WTC11 (cell line): ENCODE results near the gene CAB39. TPM values are rescaled to one million over a fixed set of nuclear protein-coding genes. Genes with fewer than 3 reads are reported as not detected.
A peak's percentile ranks its signal among the peaks of the same experiment; 100 is the strongest.

Experiments used
- ATAC-seq: fragments of 200-7000 bp; cut with Tn5 transposase; 2 replicates; pipeline ENCODE4 v1.10.0; 2021; ENCODE audit warnings: mild to moderate bottlenecking, moderate library complexity
- CTCF ChIA-PET: fragments of 300-600 bp; sonication (Branson Sonifier 250); formaldehyde crosslinking; loops from one replicate; lab custom pipeline; 2021; ENCODE audit warnings: antibody characterized with exemption; lab: Charles Lee
- POLR2A ChIA-PET: fragments of 350-600 bp; sonication (Branson Sonifier 250); formaldehyde crosslinking; loops from one replicate; lab custom pipeline; 2021; ENCODE audit warnings: antibody characterized with exemption; lab: Charles Lee
- DNase-seq: peaks from one replicate; pipeline ENCODE4 v3.0.0; 2021; ENCODE audit warnings: low spot score
- H3K27ac Mint-ChIP-seq: 2 replicates; pipeline ENCODE4 v1.8.0; 2021; ENCODE audit warnings: mixed read lengths
- H3K27me3 Mint-ChIP-seq: 2 replicates; pipeline ENCODE4 v1.8.0; 2021; ENCODE audit warnings: low read depth, mild to moderate bottlenecking, moderate library complexity, mixed read lengths
- H3K36me3 Mint-ChIP-seq: 2 replicates; pipeline ENCODE4 v1.8.0; 2021; ENCODE audit warnings: mixed read lengths
- H3K4me1 Mint-ChIP-seq: 2 replicates; pipeline ENCODE4 v1.8.0; 2022; ENCODE audit warnings: mixed read lengths
- H3K4me3 Mint-ChIP-seq: 2 replicates; pipeline ENCODE4 v1.8.0; 2021; ENCODE audit warnings: mild to moderate bottlenecking, moderate library complexity, mixed read lengths
- H3K9me3 Mint-ChIP-seq: 2 replicates; pipeline ENCODE4 v1.8.0; 2021; ENCODE audit warnings: mixed read lengths
- CTCF ChIP-seq: fragments of 200-600 bp; IDR thresholded peaks from 2 replicates; pipeline ENCODE4 v1.8.0; 2022; ENCODE audit warnings: antibody characterized with exemption
- ESRRA ChIP-seq: sonication (generic); formaldehyde crosslinking; IDR thresholded peaks from 2 replicates; pipeline ENCODE4 v1.8.1; 2022; ENCODE audit warnings: mild to moderate bottlenecking, missing genetic modification reagents, borderline replicate concordance
- FOXP1 ChIP-seq: sonication (generic); formaldehyde crosslinking; IDR thresholded peaks from 2 replicates; pipeline ENCODE4 v1.8.0; 2022; ENCODE audit warnings: missing genetic modification reagents, mild to moderate bottlenecking, moderate library complexity, borderline replicate concordance
- GABPB1 ChIP-seq: sonication (generic); formaldehyde crosslinking; IDR thresholded peaks from 2 replicates; pipeline ENCODE4 v1.8.1; 2023; ENCODE audit warnings: mild to moderate bottlenecking, missing genetic modification reagents
- NFE2L1 ChIP-seq: sonication (generic); formaldehyde crosslinking; IDR thresholded peaks from 2 replicates; pipeline ENCODE4 v1.8.1; 2023; ENCODE audit warnings: missing genetic modification reagents
- NR3C1 ChIP-seq: sonication (generic); formaldehyde crosslinking; conservative IDR thresholded peaks from 2 replicates; pipeline ENCODE4 v1.8.1; 2023; ENCODE audit warnings: low read depth, mild to moderate bottlenecking, missing genetic modification reagents
- SOX15 ChIP-seq: fragments of 250-450 bp; sonication (Bioruptor Pico); IDR thresholded peaks from 2 replicates; pipeline ENCODE4 v1.9.0; 2021; ENCODE audit warnings: mild to moderate bottlenecking
- ZBTB43 ChIP-seq: sonication (generic); formaldehyde crosslinking; IDR thresholded peaks from 2 replicates; pipeline ENCODE4 v1.8.1; 2023; ENCODE audit warnings: mild to moderate bottlenecking, missing genetic modification reagents
- ZNF121 ChIP-seq: sonication (generic); formaldehyde crosslinking; IDR thresholded peaks from 2 replicates; pipeline ENCODE4 v1.8.0; 2023; ENCODE audit warnings: missing genetic modification reagents
- ZNF232 ChIP-seq: sonication (generic); formaldehyde crosslinking; IDR thresholded peaks from 2 replicates; pipeline ENCODE4 v1.8.0; 2022; ENCODE audit warnings: mild to moderate bottlenecking, missing genetic modification reagents
- ZNF396 ChIP-seq: fragments of 250-450 bp; sonication (Bioruptor Pico); IDR thresholded peaks from 2 replicates; pipeline ENCODE4 v1.8.0; 2021; ENCODE audit warnings: mild to moderate bottlenecking, moderate library complexity, borderline replicate concordance
- ZNF423 ChIP-seq: fragments of 250-450 bp; sonication (Bioruptor Pico); IDR thresholded peaks from 2 replicates; pipeline ENCODE4 v2.1.2; 2022; ENCODE audit warnings: mild to moderate bottlenecking, moderate library complexity
- total RNA-seq: library from RNA; stranded (reverse); gene quantifications from 3 replicates; pipeline ENCODE4 v1.2.3, GENCODE V29; 2021
- TF ChIP-seq, protein P1 (sequence below): sonication (generic); formaldehyde crosslinking; IDR thresholded peaks from 2 replicates; pipeline ENCODE4 v1.8.0; 2022; ENCODE audit warnings: mild to moderate bottlenecking, missing genetic modification reagents
- TF ChIP-seq, protein P2 (sequence below): sonication (generic); formaldehyde crosslinking; IDR thresholded peaks from 2 replicates; pipeline ENCODE4 v1.8.1; 2022; ENCODE audit warnings: mild to moderate bottlenecking, missing genetic modification reagents, moderate library complexity, borderline replicate concordance
- TF ChIP-seq, protein P3 (sequence below): sonication (generic); formaldehyde crosslinking; IDR thresholded peaks from 2 replicates; pipeline ENCODE4 v1.8.1; 2022; ENCODE audit warnings: missing genetic modification reagents, borderline replicate concordance
- TF ChIP-seq, protein P4 (sequence below): sonication (generic); formaldehyde crosslinking; IDR thresholded peaks from 2 replicates; pipeline ENCODE4 v1.8.1; 2022; ENCODE audit warnings: mild to moderate bottlenecking, moderate library complexity, missing genetic modification reagents
- TF ChIP-seq, protein P5 (sequence below): sonication (generic); formaldehyde crosslinking; conservative IDR thresholded peaks from 2 replicates; pipeline ENCODE4 v1.8.1; 2023; ENCODE audit warnings: mild to moderate bottlenecking, low read depth, missing genetic modification reagents, moderate library complexity
- TF ChIP-seq, protein P6 (sequence below): sonication (generic); formaldehyde crosslinking; IDR thresholded peaks from 2 replicates; pipeline ENCODE4 v1.8.0; 2023; ENCODE audit warnings: missing genetic modification reagents, mild to moderate bottlenecking, borderline replicate concordance

Gene CAB39
- total RNA-seq, 1 experiment from 2014 or later = 36.9 TPM

GRCh38 chr2:230722207-230722885 is 9.7 kb downstream of the CAB39 start:
- Mint-ChIP-seq H3K27me3 (no peaks in the 10 kb centered on the region), H3K4me3 (peak overlapping the region; percentile 43), H3K9me3 (no peaks in the 10 kb centered on the region), H3K4me1 (peaks cover 76% of the 10 kb centered on the region), H3K27ac (peak overlapping the region; percentile 90), H3K36me3 (peaks cover 4% of the 10 kb centered on the region)
- POLR2A ChIA-PET = no interaction called here
- ATAC-seq = no peak
- CTCF ChIA-PET = interaction anchor here (1.6 to 1.8 kb wide), 2 partner anchors 10 to 76 kb away, joined by 4 to 5 read pairs; partner anchors contain the start of gene CAB39
- TF ChIP-seq, protein P1, sequence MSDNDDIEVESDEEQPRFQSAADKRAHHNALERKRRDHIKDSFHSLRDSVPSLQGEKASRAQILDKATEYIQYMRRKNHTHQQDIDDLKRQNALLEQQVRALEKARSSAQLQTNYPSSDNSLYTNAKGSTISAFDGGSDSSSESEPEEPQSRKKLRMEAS (CRISPR knock-in tag) = no peak
- TF ChIP-seq NFE2L1 (CRISPR knock-in tag) (no peak), ZNF121 (peak; percentile 95)
- no peak for DNase-seq

DNA sequence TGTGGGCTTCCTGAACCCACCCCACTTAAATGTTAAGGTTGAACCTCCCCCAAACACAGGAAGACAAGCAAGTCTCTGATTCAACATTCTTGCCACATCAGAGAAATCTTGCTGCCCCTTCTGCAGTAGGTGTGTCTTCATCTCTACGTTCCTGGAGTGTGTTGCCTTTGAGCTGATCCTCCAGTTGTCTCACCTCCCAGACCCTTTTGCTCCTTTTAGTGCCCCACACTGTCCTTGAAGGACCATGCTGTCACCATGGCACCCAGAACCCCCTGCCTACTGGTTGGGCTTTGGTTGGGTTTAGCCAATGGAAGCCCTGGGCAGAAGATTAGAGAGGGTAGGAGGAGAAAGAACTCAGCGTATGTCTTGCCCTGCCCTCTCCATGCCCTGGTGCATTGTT is 10.7 kb downstream of the CAB39 start:
- Mint-ChIP-seq H3K27me3 (no peaks in the 10 kb centered on the region), H3K9me3 (no peaks in the 10 kb centered on the region), H3K27ac (peak overlapping the region; percentile 93), H3K4me3 (no peak overlapping the region), H3K36me3 (peaks cover 4% of the 10 kb centered on the region), H3K4me1 (peaks cover 66% of the 10 kb centered on the region)
- POLR2A ChIA-PET = interaction anchor here (0.6 kb wide), 1 partner anchor 20 kb away, joined by 4 read pairs; no protein-coding TSS in a partner anchor
- TF ChIP-seq ESRRA (no peak), SOX15 (CRISPR knock-in tag) (no peak), GABPB1 (CRISPR knock-in tag) (no peak), ZBTB43 (no peak), FOXP1 (CRISPR knock-in tag) (no peak), NR3C1 (CRISPR knock-in tag) (no peak), ZNF232 (CRISPR knock-in tag) (no peak), ZNF396 (no peak), CTCF (no peak), ZNF423 (CRISPR knock-in tag) (no peak)
- TF ChIP-seq, protein P2, sequence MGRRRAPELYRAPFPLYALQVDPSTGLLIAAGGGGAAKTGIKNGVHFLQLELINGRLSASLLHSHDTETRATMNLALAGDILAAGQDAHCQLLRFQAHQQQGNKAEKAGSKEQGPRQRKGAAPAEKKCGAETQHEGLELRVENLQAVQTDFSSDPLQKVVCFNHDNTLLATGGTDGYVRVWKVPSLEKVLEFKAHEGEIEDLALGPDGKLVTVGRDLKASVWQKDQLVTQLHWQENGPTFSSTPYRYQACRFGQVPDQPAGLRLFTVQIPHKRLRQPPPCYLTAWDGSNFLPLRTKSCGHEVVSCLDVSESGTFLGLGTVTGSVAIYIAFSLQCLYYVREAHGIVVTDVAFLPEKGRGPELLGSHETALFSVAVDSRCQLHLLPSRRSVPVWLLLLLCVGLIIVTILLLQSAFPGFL (CRISPR knock-in tag) = no peak
- TF ChIP-seq, protein P3, sequence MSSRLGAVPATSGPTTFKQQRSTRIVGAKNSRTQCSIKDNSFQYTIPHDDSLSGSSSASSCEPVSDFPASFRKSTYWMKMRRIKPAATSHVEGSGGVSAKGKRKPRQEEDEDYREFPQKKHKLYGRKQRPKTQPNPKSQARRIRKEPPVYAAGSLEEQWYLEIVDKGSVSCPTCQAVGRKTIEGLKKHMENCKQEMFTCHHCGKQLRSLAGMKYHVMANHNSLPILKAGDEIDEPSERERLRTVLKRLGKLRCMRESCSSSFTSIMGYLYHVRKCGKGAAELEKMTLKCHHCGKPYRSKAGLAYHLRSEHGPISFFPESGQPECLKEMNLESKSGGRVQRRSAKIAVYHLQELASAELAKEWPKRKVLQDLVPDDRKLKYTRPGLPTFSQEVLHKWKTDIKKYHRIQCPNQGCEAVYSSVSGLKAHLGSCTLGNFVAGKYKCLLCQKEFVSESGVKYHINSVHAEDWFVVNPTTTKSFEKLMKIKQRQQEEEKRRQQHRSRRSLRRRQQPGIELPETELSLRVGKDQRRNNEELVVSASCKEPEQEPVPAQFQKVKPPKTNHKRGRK (CRISPR knock-in tag) = no peak
- TF ChIP-seq, protein P4, sequence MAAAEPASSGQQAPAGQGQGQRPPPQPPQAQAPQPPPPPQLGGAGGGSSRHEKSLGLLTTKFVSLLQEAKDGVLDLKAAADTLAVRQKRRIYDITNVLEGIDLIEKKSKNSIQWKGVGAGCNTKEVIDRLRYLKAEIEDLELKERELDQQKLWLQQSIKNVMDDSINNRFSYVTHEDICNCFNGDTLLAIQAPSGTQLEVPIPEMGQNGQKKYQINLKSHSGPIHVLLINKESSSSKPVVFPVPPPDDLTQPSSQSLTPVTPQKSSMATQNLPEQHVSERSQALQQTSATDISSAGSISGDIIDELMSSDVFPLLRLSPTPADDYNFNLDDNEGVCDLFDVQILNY (CRISPR knock-in tag) = no peak
- TF ChIP-seq, protein P1 (CRISPR knock-in tag) = no peak
- TF ChIP-seq, protein P5, sequence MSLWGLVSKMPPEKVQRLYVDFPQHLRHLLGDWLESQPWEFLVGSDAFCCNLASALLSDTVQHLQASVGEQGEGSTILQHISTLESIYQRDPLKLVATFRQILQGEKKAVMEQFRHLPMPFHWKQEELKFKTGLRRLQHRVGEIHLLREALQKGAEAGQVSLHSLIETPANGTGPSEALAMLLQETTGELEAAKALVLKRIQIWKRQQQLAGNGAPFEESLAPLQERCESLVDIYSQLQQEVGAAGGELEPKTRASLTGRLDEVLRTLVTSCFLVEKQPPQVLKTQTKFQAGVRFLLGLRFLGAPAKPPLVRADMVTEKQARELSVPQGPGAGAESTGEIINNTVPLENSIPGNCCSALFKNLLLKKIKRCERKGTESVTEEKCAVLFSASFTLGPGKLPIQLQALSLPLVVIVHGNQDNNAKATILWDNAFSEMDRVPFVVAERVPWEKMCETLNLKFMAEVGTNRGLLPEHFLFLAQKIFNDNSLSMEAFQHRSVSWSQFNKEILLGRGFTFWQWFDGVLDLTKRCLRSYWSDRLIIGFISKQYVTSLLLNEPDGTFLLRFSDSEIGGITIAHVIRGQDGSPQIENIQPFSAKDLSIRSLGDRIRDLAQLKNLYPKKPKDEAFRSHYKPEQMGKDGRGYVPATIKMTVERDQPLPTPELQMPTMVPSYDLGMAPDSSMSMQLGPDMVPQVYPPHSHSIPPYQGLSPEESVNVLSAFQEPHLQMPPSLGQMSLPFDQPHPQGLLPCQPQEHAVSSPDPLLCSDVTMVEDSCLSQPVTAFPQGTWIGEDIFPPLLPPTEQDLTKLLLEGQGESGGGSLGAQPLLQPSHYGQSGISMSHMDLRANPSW = no peak
- TF ChIP-seq, protein P6, sequence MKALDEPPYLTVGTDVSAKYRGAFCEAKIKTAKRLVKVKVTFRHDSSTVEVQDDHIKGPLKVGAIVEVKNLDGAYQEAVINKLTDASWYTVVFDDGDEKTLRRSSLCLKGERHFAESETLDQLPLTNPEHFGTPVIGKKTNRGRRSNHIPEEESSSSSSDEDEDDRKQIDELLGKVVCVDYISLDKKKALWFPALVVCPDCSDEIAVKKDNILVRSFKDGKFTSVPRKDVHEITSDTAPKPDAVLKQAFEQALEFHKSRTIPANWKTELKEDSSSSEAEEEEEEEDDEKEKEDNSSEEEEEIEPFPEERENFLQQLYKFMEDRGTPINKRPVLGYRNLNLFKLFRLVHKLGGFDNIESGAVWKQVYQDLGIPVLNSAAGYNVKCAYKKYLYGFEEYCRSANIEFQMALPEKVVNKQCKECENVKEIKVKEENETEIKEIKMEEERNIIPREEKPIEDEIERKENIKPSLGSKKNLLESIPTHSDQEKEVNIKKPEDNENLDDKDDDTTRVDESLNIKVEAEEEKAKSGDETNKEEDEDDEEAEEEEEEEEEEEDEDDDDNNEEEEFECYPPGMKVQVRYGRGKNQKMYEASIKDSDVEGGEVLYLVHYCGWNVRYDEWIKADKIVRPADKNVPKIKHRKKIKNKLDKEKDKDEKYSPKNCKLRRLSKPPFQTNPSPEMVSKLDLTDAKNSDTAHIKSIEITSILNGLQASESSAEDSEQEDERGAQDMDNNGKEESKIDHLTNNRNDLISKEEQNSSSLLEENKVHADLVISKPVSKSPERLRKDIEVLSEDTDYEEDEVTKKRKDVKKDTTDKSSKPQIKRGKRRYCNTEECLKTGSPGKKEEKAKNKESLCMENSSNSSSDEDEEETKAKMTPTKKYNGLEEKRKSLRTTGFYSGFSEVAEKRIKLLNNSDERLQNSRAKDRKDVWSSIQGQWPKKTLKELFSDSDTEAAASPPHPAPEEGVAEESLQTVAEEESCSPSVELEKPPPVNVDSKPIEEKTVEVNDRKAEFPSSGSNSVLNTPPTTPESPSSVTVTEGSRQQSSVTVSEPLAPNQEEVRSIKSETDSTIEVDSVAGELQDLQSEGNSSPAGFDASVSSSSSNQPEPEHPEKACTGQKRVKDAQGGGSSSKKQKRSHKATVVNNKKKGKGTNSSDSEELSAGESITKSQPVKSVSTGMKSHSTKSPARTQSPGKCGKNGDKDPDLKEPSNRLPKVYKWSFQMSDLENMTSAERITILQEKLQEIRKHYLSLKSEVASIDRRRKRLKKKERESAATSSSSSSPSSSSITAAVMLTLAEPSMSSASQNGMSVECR (CRISPR knock-in tag) = no peak
- CTCF ChIA-PET = interaction anchor here (0.6 to 1.8 kb wide), 2 partner anchors 75 to 125 kb away, joined by 3 to 5 read pairs; no protein-coding TSS in a partner anchor
- peak; percentile 67 for ATAC-seq
- DNase-seq = no peak
